ENCODE data around the gene CASTOR1.

- TF ChIP-seq CTCF (conservative IDR thresholded peaks at IDR 0.05 in 1 of 2, IDR thresholded peaks at IDR 0.05 in 1 of 2; ENCODE audit: extremely low read depth in 1 of 2, insufficient read depth in 1 of 2, low read depth in 1 of 2, low read length in 2 of 2): no peak
- no peak for TF ChIP-seq EZH2 (IDR thresholded peaks at IDR 0.05; ENCODE audit: borderline replicate concordance, low read length)
Measured at GRCh38 chr22:30235687-30236170, 53.6 kb downstream of the CASTOR1 start.
